GM21786 (cell line): ENCODE measurements around the gene ELP2.
"Not testable (repeated sequence)": the region's sequence is repeated elsewhere in the genome, so short reads cannot be mapped to it uniquely, and the experiment has no call there.

Experiments used
- ATAC-seq: cut with Tn5 transposase; IDR thresholded peaks from one replicate; pipeline ENCODE4 v1.9.1; 2021; ENCODE audit not compliant: unreplicated experiment

The ELP2 gene

GRCh38 chr18:36116771-36117170 is 12.9 kb upstream of the ELP2 start:
- ATAC-seq: not testable (repeated sequence)

GRCh38 chr18:36120297-36120696 is 9.4 kb upstream of the ELP2 start:
- ATAC-seq: no peak

GRCh38 chr18:36124841-36125240 is 4.9 kb upstream of the ELP2 start:
- ATAC-seq: no peak

- no peak for ATAC-seq
Measured at GRCh38 chr18:36126668-36127067, 3.0 kb upstream of the ELP2 start.

GRCh38 chr18:36127836-36128529 is 1.7 kb upstream of the ELP2 start:
- no peak for ATAC-seq

GRCh38 chr18:36128530-36128870 is 1.2 kb upstream of the ELP2 start:
- no peak for ATAC-seq

GRCh38 chr18:36128907-36129299 is 796 bp upstream of the ELP2 start:
- peak; percentile 13 for ATAC-seq

- peak; percentile 10 for ATAC-seq
Measured at GRCh38 chr18:36130039-36130831, 536 bp downstream of the ELP2 start.

- no peak for ATAC-seq
Measured at GRCh38 chr18:36130883-36131653, 1.4 kb downstream of the ELP2 start.

GRCh38 chr18:36131692-36132483 is 2.2 kb downstream of the ELP2 start:
- no peak for ATAC-seq

GRCh38 chr18:36132756-36133155 is 3.1 kb downstream of the ELP2 start:
- no peak for ATAC-seq

GRCh38 chr18:36135264-36135663 is 5.6 kb downstream of the ELP2 start:
- ATAC-seq: no peak

GRCh38 chr18:36139245-36139644 is 9.5 kb downstream of the ELP2 start:
- ATAC-seq: no peak

GRCh38 chr18:36141576-36141975 is 11.9 kb downstream of the ELP2 start:
- no peak for ATAC-seq

GRCh38 chr18:36142751-36143150 is 13.1 kb downstream of the ELP2 start:
- no peak for ATAC-seq

- ATAC-seq: no peak
Measured at GRCh38 chr18:36143391-36143790, 13.7 kb downstream of the ELP2 start.

- peak; percentile 95 for ATAC-seq
Measured at GRCh38 chr18:36149514-36150289, 20.0 kb downstream of the ELP2 start.

- no peak for ATAC-seq
Measured at GRCh38 chr18:36152781-36153180, 23.1 kb downstream of the ELP2 start.

GRCh38 chr18:36153203-36153602 is 23.5 kb downstream of the ELP2 start:
- ATAC-seq: no peak

- ATAC-seq: no peak
Measured at GRCh38 chr18:36153771-36154170, 24.1 kb downstream of the ELP2 start.
